Measurements from ENCODE around the gene RAD18.
A peak's percentile ranks its signal among the peaks of the same experiment; 100 is the strongest.

Gene RAD18

GRCh38 chr3:8985411-8985831, 22.1 kb upstream of the RAD18 start:
- no peak for DNase-seq

GRCh38 chr3:8984526-8984925, 21.3 kb upstream of the RAD18 start:
- no peak for DNase-seq

- no peak for DNase-seq
These were observed 20.8 kb upstream of the RAD18 start for GRCh38 chr3:8984081-8984480.

GRCh38 chr3:8983591-8983990, 20.3 kb upstream of the RAD18 start:
- no peak for DNase-seq

GRCh38 chr3:8983026-8983425, 19.8 kb upstream of the RAD18 start:
- no peak for DNase-seq

GRCh38 chr3:8982509-8982908, 19.2 kb upstream of the RAD18 start:
- DNase-seq: no peak

GRCh38 chr3:8981700-8982099, 18.4 kb upstream of the RAD18 start:
- DNase-seq: no peak

- no peak for DNase-seq
These were observed 18.0 kb upstream of the RAD18 start for GRCh38 chr3:8981296-8981695.

- DNase-seq: no peak
These were observed 17.5 kb upstream of the RAD18 start for GRCh38 chr3:8980756-8981257.

- no peak for DNase-seq
These were observed 16.0 kb upstream of the RAD18 start for GRCh38 chr3:8979262-8979661.

GRCh38 chr3:8978551-8978950, 15.3 kb upstream of the RAD18 start:
- DNase-seq: no peak

GRCh38 chr3:8976540-8977182, 13.4 kb upstream of the RAD18 start:
- no peak for DNase-seq

GRCh38 chr3:8975081-8976020, 12.1 kb upstream of the RAD18 start:
- no peak for DNase-seq

GRCh38 chr3:8974458-8974857, 11.2 kb upstream of the RAD18 start:
- no peak for DNase-seq

GRCh38 chr3:8972639-8973038, 9.4 kb upstream of the RAD18 start:
- peak; percentile 78 for DNase-seq

- peak; percentile 81 for DNase-seq
These were observed 7.8 kb upstream of the RAD18 start for GRCh38 chr3:8970971-8971589.

GRCh38 chr3:8969241-8969640, 6.0 kb upstream of the RAD18 start:
- no peak for DNase-seq

GRCh38 chr3:8968375-8968882, 5.2 kb upstream of the RAD18 start:
- DNase-seq: no peak

- DNase-seq: no peak
These were observed 4.3 kb upstream of the RAD18 start for GRCh38 chr3:8967553-8967952.

GRCh38 chr3:8966820-8967348, 3.6 kb upstream of the RAD18 start:
- DNase-seq: no peak

- DNase-seq: no peak
These were observed 3.0 kb upstream of the RAD18 start for GRCh38 chr3:8966150-8966819.
